HG03108 (cell line): ENCODE measurements around the gene ACP6.

Experiments
- ATAC-seq: cut with Tn5 transposase; IDR thresholded peaks from one replicate; pipeline ENCODE4 v1.9.1; 2021; ENCODE audit warnings: moderate library complexity; ENCODE audit not compliant: unreplicated experiment

ACP6 gene

GRCh38 chr1:147651466-147651865 lies 18.9 kb downstream of the ACP6 start:
- ATAC-seq: no peak

- no peak for ATAC-seq
Measured at GRCh38 chr1:147648933-147649332, 21.4 kb downstream of the ACP6 start.

GRCh38 chr1:147647796-147648633 lies 22.3 kb downstream of the ACP6 start:
- ATAC-seq: no peak

GRCh38 chr1:147643974-147644373 lies 26.4 kb downstream of the ACP6 start:
- no peak for ATAC-seq

- ATAC-seq: no peak
Measured at GRCh38 chr1:147641695-147642592, 28.4 kb downstream of the ACP6 start.

- ATAC-seq: no peak
Measured at GRCh38 chr1:147641291-147641690, 29.0 kb downstream of the ACP6 start.

- peak; percentile 91 for ATAC-seq
Measured at GRCh38 chr1:147640553-147641165, 29.7 kb downstream of the ACP6 start.

- no peak for ATAC-seq
Measured at GRCh38 chr1:147636314-147636713, 34.0 kb downstream of the ACP6 start.

GRCh38 chr1:147635342-147635741 lies 35.0 kb downstream of the ACP6 start:
- no peak for ATAC-seq

- no peak for ATAC-seq
Measured at GRCh38 chr1:147634645-147635044, 35.7 kb downstream of the ACP6 start.

GRCh38 chr1:147633759-147634158 lies 36.6 kb downstream of the ACP6 start:
- no peak for ATAC-seq

- ATAC-seq: no peak
Measured at GRCh38 chr1:147631839-147632238, 38.5 kb downstream of the ACP6 start.

- ATAC-seq: no peak
Measured at GRCh38 chr1:147630447-147630846, 39.9 kb downstream of the ACP6 start.

- ATAC-seq: no peak
Measured at GRCh38 chr1:147630022-147630421, 40.3 kb downstream of the ACP6 start.

- ATAC-seq: no peak
Measured at GRCh38 chr1:147628441-147628840, 41.9 kb downstream of the ACP6 start.

GRCh38 chr1:147627435-147628110 lies 42.8 kb downstream of the ACP6 start:
- ATAC-seq: no peak

- ATAC-seq: no peak
Measured at GRCh38 chr1:147626739-147627138, 43.6 kb downstream of the ACP6 start.

- no peak for ATAC-seq
Measured at GRCh38 chr1:147626291-147626690, 44.0 kb downstream of the ACP6 start.

- ATAC-seq: no peak
Measured at GRCh38 chr1:147625362-147625995, 44.8 kb downstream of the ACP6 start.

GRCh38 chr1:147624529-147624928 lies 45.8 kb downstream of the ACP6 start:
- no peak for ATAC-seq
